ENCODE data around the gene KATNAL1. TPM values are rescaled to one million over a fixed set of nuclear protein-coding genes. Genes with fewer than 3 reads are reported as not detected.
A peak's percentile ranks its signal among the peaks of the same experiment; 100 is the strongest.

KATNAL1 gene
- total RNA-seq, 1 experiment from 2014 or later, result 11.2 TPM

DNA sequence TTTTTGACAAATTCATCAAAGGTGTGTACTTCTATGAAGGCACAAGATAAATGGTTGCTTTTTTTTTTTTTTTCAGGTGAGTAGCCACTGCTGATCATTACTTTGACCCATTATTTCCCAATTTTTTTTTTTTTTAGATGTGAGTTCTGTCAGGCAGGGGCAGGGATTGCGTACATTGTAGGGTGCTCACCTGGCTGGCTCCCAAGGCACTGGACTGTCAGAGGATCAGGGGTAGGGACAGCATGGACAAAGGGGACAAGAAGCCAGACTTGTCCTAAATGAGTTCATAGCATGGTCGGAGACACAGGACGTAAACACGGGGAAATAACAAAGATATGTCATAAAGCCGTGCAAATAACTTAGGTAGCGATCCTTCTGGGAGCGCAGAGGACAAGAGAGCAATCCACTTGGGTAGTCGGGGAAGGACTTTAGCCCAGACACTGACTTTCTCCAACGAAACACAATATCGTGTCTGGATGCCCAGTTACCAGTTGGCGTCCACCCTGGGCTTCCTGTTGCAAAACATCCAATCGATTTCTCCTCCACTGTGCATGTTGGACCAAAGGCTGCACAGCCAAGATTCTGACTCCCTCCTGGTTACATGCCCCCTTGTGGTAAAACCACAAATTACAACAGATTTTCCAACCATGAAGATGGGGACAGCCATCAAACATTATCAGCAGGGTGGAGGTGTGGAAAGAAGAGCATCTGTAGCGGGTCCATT lies 27.5 kb upstream of the KATNAL1 start:
- no peak overlapping the region for H4K5ac ChIP-seq (ENCODE audit: insufficient read length, low read depth, low read length)
- peak; percentile 43 for DNase-seq

More for the DNA sequence above, 27.5 kb upstream of the KATNAL1 start:
- H4K20me1 ChIP-seq (ENCODE audit: control insufficient read depth, insufficient read depth, insufficient read length), result no peaks in the 10 kb centered on the region
- no peak overlapping the region for H3K23ac ChIP-seq (ENCODE audit: insufficient read length, low read depth, low read length)
- no peaks in the 10 kb centered on the region; the same call in 1 of the 2 replicates for H3K4me1 ChIP-seq (ENCODE audit: insufficient read depth, low read length)
- Mint-ChIP-seq H3K27ac (no peak overlapping the region), H3K9me3 (no peaks in the 10 kb centered on the region; a peak in 1 of 5 replicates), H3K36me3 (ENCODE audit: insufficient read depth in 1 of 3, low read depth in 3 of 3) (no peaks in the 10 kb centered on the region; a peak in 1 of 7 replicates), H3K27me3 (ENCODE audit: low read depth) (peaks cover 1% of the 10 kb centered on the region), H3K4me1 (peaks cover 14% of the 10 kb centered on the region in 2 experiments), H3K4me3 (no peak overlapping the region; a peak in 1 of 5 replicates)
- no peak overlapping the region for H2BK5ac ChIP-seq (ENCODE audit: insufficient read length, low read length)
- H4K91ac ChIP-seq (ENCODE audit: insufficient read length, low read depth, low read length), result no peak overlapping the region
- H3K79me1 ChIP-seq (ENCODE audit: insufficient read depth, low read depth, low read length, poor library complexity, severe bottlenecking), result no peaks in the 10 kb centered on the region
- no peak overlapping the region for H3K56ac ChIP-seq (ENCODE audit: insufficient read length, low read depth, low read length)
- no peak overlapping the region for H3T11ph ChIP-seq (ENCODE audit: low read length)
- no peak overlapping the region for H3K4ac ChIP-seq (ENCODE audit: low read depth, low read length)
- H3K23me2 ChIP-seq (ENCODE audit: insufficient read length, low read depth, low read length, poor library complexity, severe bottlenecking), result no peaks in the 10 kb centered on the region
- no peak overlapping the region for H2BK15ac ChIP-seq (ENCODE audit: low read depth, low read length)
- no peak overlapping the region for H2BK12ac ChIP-seq (ENCODE audit: insufficient read length, low read depth, low read length)
- no peaks in the 10 kb centered on the region for H3K9me3 ChIP-seq (ENCODE audit: control insufficient read depth, low read depth, low read length)
- H3K18ac ChIP-seq (ENCODE audit: insufficient read length, low read depth, low read length), result no peak overlapping the region
- H2BK120ac ChIP-seq (ENCODE audit: low read depth, low read length, poor library complexity, severe bottlenecking), result no peak overlapping the region
- TF ChIP-seq, protein P1, sequence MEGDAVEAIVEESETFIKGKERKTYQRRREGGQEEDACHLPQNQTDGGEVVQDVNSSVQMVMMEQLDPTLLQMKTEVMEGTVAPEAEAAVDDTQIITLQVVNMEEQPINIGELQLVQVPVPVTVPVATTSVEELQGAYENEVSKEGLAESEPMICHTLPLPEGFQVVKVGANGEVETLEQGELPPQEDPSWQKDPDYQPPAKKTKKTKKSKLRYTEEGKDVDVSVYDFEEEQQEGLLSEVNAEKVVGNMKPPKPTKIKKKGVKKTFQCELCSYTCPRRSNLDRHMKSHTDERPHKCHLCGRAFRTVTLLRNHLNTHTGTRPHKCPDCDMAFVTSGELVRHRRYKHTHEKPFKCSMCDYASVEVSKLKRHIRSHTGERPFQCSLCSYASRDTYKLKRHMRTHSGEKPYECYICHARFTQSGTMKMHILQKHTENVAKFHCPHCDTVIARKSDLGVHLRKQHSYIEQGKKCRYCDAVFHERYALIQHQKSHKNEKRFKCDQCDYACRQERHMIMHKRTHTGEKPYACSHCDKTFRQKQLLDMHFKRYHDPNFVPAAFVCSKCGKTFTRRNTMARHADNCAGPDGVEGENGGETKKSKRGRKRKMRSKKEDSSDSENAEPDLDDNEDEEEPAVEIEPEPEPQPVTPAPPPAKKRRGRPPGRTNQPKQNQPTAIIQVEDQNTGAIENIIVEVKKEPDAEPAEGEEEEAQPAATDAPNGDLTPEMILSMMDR (conservative IDR thresholded peaks at IDR 0.05), result peak; percentile 73
- no peak overlapping the region for H2BK20ac ChIP-seq (ENCODE audit: low read depth, low read length, poor library complexity, severe bottlenecking)
- no peak overlapping the region for H2AK5ac ChIP-seq (ENCODE audit: insufficient read length, low read length)
- no peak overlapping the region for H3K9ac ChIP-seq (ENCODE audit: extremely low read depth, insufficient read length, low read length)
- WGBS (ENCODE audit: extremely low coverage, insufficient read length, low lambda C conversion rate), result no CpG with 5 or more reads among the region's 13 CpGs
- no peak overlapping the region for H3K4me2 ChIP-seq (ENCODE audit: insufficient read depth, insufficient read length, low read length)
- no peaks in the 10 kb centered on the region for H3K79me2 ChIP-seq (ENCODE audit: insufficient read depth, low read length)
- H4K8ac ChIP-seq (replicated peaks; ENCODE audit: insufficient read length, low read depth, low read length), result no peak overlapping the region
- no peak overlapping the region for H3K27ac ChIP-seq (ENCODE audit: insufficient read length, low read depth, low read length)
- H2AFZ ChIP-seq (ENCODE audit: low read length), result no peak overlapping the region
- H3K27me3 ChIP-seq (ENCODE audit: insufficient read depth, low read length), result no peaks in the 10 kb centered on the region
- H3K14ac ChIP-seq (ENCODE audit: insufficient read depth, low read length), result no peak overlapping the region
